H9 (cell line): Measurements from ENCODE around the gene GGPS1. TPM values are rescaled to one million over a fixed set of nuclear protein-coding genes. Genes with fewer than 3 reads are reported as not detected.

Source experiments
- DNase-seq: peaks from one replicate; pipeline ENCODE4 v3.0.0-alpha.2; 2017
- H2AFZ ChIP-seq: one replicate; pipeline ENCODE4 v1.6.1; 2013; ENCODE audit warnings: mild to moderate bottlenecking, low read length, control low read depth, moderate library complexity
- H2AK5ac ChIP-seq: 2 replicates; pipeline ENCODE4 v1.6.1; 2013; ENCODE audit warnings: low read length, control low read depth, mixed read lengths; ENCODE audit not compliant: insufficient read length
- H2BK120ac ChIP-seq: one replicate; pipeline ENCODE4 v1.6.1; 2013; ENCODE audit warnings: low read depth, mild to moderate bottlenecking, low read length, control low read depth, inconsistent platforms; ENCODE audit not compliant: poor library complexity, severe bottlenecking
- H2BK12ac ChIP-seq: 2 replicates; pipeline ENCODE4 v1.6.1; 2013; ENCODE audit warnings: low read length, control low read depth, mixed read lengths, low read depth; ENCODE audit not compliant: insufficient read length
- H2BK15ac ChIP-seq: 2 replicates; pipeline ENCODE4 v1.6.1; 2013; ENCODE audit warnings: low read depth, low read length, control low read depth
- H2BK20ac ChIP-seq: one replicate; pipeline ENCODE4 v1.6.1; 2013; ENCODE audit warnings: low read depth, mild to moderate bottlenecking, low read length, control low read depth, inconsistent platforms; ENCODE audit not compliant: poor library complexity, severe bottlenecking
- H2BK5ac ChIP-seq: 2 replicates; pipeline ENCODE4 v1.6.1; 2013; ENCODE audit warnings: low read length, control low read depth, mixed read lengths; ENCODE audit not compliant: insufficient read length
- H3K14ac ChIP-seq: 2 replicates; pipeline ENCODE4 v1.6.1; 2013; ENCODE audit warnings: low read length, control low read depth; ENCODE audit not compliant: insufficient read depth
- H3K18ac ChIP-seq: 2 replicates; pipeline ENCODE4 v1.6.1; 2013; ENCODE audit warnings: low read depth, mild to moderate bottlenecking, mixed read lengths, low read length, control low read depth; ENCODE audit not compliant: insufficient read length
- H3K23ac ChIP-seq: 2 replicates; pipeline ENCODE4 v1.6.1; 2013; ENCODE audit warnings: low read length, control low read depth, mixed read lengths, low read depth; ENCODE audit not compliant: insufficient read length
- H3K23me2 ChIP-seq: 2 replicates; pipeline ENCODE4 v1.6.1; 2013; ENCODE audit warnings: low read depth, mild to moderate bottlenecking, mixed read lengths, low read length, control low read depth; ENCODE audit not compliant: insufficient read length, poor library complexity, severe bottlenecking
- H3K27ac ChIP-seq: 2 replicates; pipeline ENCODE4 v1.5.1; 2013; ENCODE audit warnings: low read length, control low read depth, mixed read lengths, low read depth; ENCODE audit not compliant: insufficient read length
- H3K27me3 ChIP-seq: 2 replicates; pipeline ENCODE4 v1.6.1; 2013; ENCODE audit warnings: low read length, control low read depth, inconsistent platforms; ENCODE audit not compliant: insufficient read depth
- H3K4ac ChIP-seq: 2 replicates; pipeline ENCODE4 v1.6.1; 2013; ENCODE audit warnings: low read depth, mild to moderate bottlenecking, control low read depth, inconsistent platforms, low read length, moderate library complexity
- H3K4me1 ChIP-seq: 2 replicates; pipeline ENCODE4 v1.6.1; 2013; ENCODE audit warnings: low read length, control low read depth, inconsistent platforms; ENCODE audit not compliant: insufficient read depth
- H3K4me2 ChIP-seq: 2 replicates; pipeline ENCODE4 v1.6.1; 2013; ENCODE audit warnings: low read length, control low read depth, mixed read lengths; ENCODE audit not compliant: insufficient read length, insufficient read depth
- H3K56ac ChIP-seq: 2 replicates; pipeline ENCODE4 v1.6.1; 2013; ENCODE audit warnings: low read depth, mild to moderate bottlenecking, mixed read lengths, low read length, control low read depth; ENCODE audit not compliant: insufficient read length
- H3K79me1 ChIP-seq: 2 replicates; pipeline ENCODE4 v1.6.1; 2013; ENCODE audit warnings: low read depth, mild to moderate bottlenecking, moderate library complexity, low read length, control low read depth, inconsistent platforms; ENCODE audit not compliant: insufficient read depth, poor library complexity, severe bottlenecking
- H3K79me2 ChIP-seq: 2 replicates; pipeline ENCODE4 v1.6.1; 2013; ENCODE audit warnings: low read length, control low read depth, inconsistent platforms; ENCODE audit not compliant: insufficient read depth
- H3K9ac ChIP-seq: 2 replicates; pipeline ENCODE4 v1.6.1; 2013; ENCODE audit warnings: low read length, control low read depth, mixed read lengths; ENCODE audit not compliant: insufficient read length; ENCODE audit errors: extremely low read depth
- H3K9me3 ChIP-seq: one replicate; pipeline ENCODE4 v1.6.1; 2013; ENCODE audit warnings: low read depth, low read length, inconsistent platforms; ENCODE audit not compliant: control insufficient read depth
- H3T11ph ChIP-seq: one replicate; pipeline ENCODE4 v1.6.1; 2013; ENCODE audit warnings: mild to moderate bottlenecking, low read length, control low read depth, inconsistent platforms
- H4K20me1 ChIP-seq: one replicate; pipeline ENCODE4 v1.6.1; 2013; ENCODE audit not compliant: control insufficient read depth, insufficient read length, insufficient read depth
- H4K5ac ChIP-seq: 2 replicates; pipeline ENCODE4 v1.6.1; 2013; ENCODE audit warnings: low read depth, mild to moderate bottlenecking, mixed read lengths, low read length, control low read depth; ENCODE audit not compliant: insufficient read length
- H4K8ac ChIP-seq: replicated peaks from 2 replicates; pipeline ENCODE4 v1.6.1; 2013; ENCODE audit warnings: low read length, control low read depth, mixed read lengths, low read depth; ENCODE audit not compliant: insufficient read length
- H4K91ac ChIP-seq: 2 replicates; pipeline ENCODE4 v1.6.1; 2013; ENCODE audit warnings: low read depth, mild to moderate bottlenecking, moderate library complexity, mixed read lengths, low read length, control low read depth; ENCODE audit not compliant: insufficient read length
- H3K27ac Mint-ChIP-seq, 3 experiments: 2 replicates in 2 of 3; 3 replicates in 1 of 3; pipeline ENCODE4 v1.8.0; 2020 to 2021; ENCODE audit warnings: mixed read lengths in 3 of 3, mild to moderate bottlenecking in 1 of 3, moderate library complexity in 1 of 3
- H3K27me3 Mint-ChIP-seq: 2 replicates; pipeline ENCODE4 v1.8.0; 2021; ENCODE audit warnings: low read depth, mild to moderate bottlenecking, moderate library complexity, mixed read lengths
- H3K36me3 Mint-ChIP-seq, 3 experiments: 2 replicates in 2 of 3; 3 replicates in 1 of 3; pipeline ENCODE4 v1.8.0; 2020 to 2021; ENCODE audit warnings: low read depth in 3 of 3, mixed read lengths in 3 of 3; ENCODE audit not compliant: insufficient read depth in 1 of 3
- H3K4me1 Mint-ChIP-seq, 2 experiments: 2 replicates each; pipeline ENCODE4 v1.8.0; 2020; ENCODE audit warnings: mixed read lengths in 2 of 2
- H3K4me3 Mint-ChIP-seq, 2 experiments: 2 replicates in 1 of 2; 3 replicates in 1 of 2; pipeline ENCODE4 v1.8.0; 2020 to 2021; ENCODE audit warnings: mild to moderate bottlenecking in 2 of 2, mixed read lengths in 2 of 2, moderate library complexity in 1 of 2
- H3K9me3 Mint-ChIP-seq, 2 experiments: 2 replicates in 1 of 2; 3 replicates in 1 of 2; pipeline ENCODE4 v1.8.0; 2020; ENCODE audit warnings: mild to moderate bottlenecking in 2 of 2, mixed read lengths in 2 of 2, moderate library complexity in 1 of 2
- CTCF ChIP-seq: fragments of 200-600 bp; sonication (generic); conservative IDR thresholded peaks from 3 replicates; pipeline ENCODE4 v1.8.0; 2021; ENCODE audit warnings: antibody characterized with exemption, mild to moderate bottlenecking
- WGBS: extraction: QIAGEN DNeasy Blood & Tissue Kit; methylation state at CpG from one replicate; pipeline ENCODE4 v1.1.7; 2013; ENCODE audit warnings: missing lambda C conversion rate, low lambda C conversion rate, mixed read lengths; ENCODE audit not compliant: insufficient read length; ENCODE audit errors: extremely low coverage; 5-methylcytosine and 5-hydroxymethylcytosine counted together
- total RNA-seq: library from RNA; stranded (reverse); gene quantifications from 2 replicates; pipeline ENCODE4 v1.2.1, GENCODE V29; 2021

GGPS1 gene
- total RNA-seq, 1 experiment from 2014 or later = 44.7 TPM

- no peak overlapping the region for H3K4me2 ChIP-seq
- no peak overlapping the region for H2AK5ac ChIP-seq
- H3K9me3 ChIP-seq = no peaks in the 10 kb centered on the region
- no peak for DNase-seq
- H3K23me2 ChIP-seq = no peaks in the 10 kb centered on the region
- no peak overlapping the region for H2BK20ac ChIP-seq
- H4K8ac ChIP-seq = no peak overlapping the region
- Mint-ChIP-seq H3K4me1 (peaks cover 15 to 16% of the 10 kb centered on the region in 2 experiments), H3K27ac (no peak overlapping the region), H3K27me3 (no peaks in the 10 kb centered on the region), H3K36me3 (peaks cover 13 to 30% (median 20%) of the 10 kb centered on the region in 3 experiments), H3K4me3 (no peak overlapping the region), H3K9me3 (no peaks in the 10 kb centered on the region)
- no CpG with 5 or more reads among the region's 5 CpGs for WGBS
- H4K91ac ChIP-seq = no peak overlapping the region
- no peak overlapping the region for H2BK5ac ChIP-seq
- no peak overlapping the region for H2BK12ac ChIP-seq
- no peak for TF ChIP-seq CTCF
- no peak overlapping the region for H3K23ac ChIP-seq
- H3K4me1 ChIP-seq = no peaks in the 10 kb centered on the region; the same call in 1 of the 2 replicates
- H4K20me1 ChIP-seq = no peaks in the 10 kb centered on the region
- no peak overlapping the region for H3K14ac ChIP-seq
- no peak overlapping the region for H2BK120ac ChIP-seq
- H2AFZ ChIP-seq = no peak overlapping the region
- no peaks in the 10 kb centered on the region for H3K27me3 ChIP-seq
- H3K79me2 ChIP-seq = peaks cover 7% of the 10 kb centered on the region; the same call in 1 of the 2 replicates
- no peak overlapping the region for H3T11ph ChIP-seq
- no peak overlapping the region for H4K5ac ChIP-seq
- H3K18ac ChIP-seq = no peak overlapping the region
- no peak overlapping the region for H3K27ac ChIP-seq
- H3K56ac ChIP-seq = no peak overlapping the region
- peaks cover 3% of the 10 kb centered on the region for H3K79me1 ChIP-seq
- H2BK15ac ChIP-seq = no peak overlapping the region
- H3K4ac ChIP-seq = no peak overlapping the region
- no peak overlapping the region for H3K9ac ChIP-seq
Measured at GRCh38 chr1:235369802-235370201, 41.4 kb downstream of the GGPS1 start.
